Measurements from ENCODE around the gene PIP5K1B. TPM values are rescaled to one million over a fixed set of nuclear protein-coding genes. Genes with fewer than 3 reads are reported as not detected.

Gene PIP5K1B
- total RNA-seq, 1 experiment from 2014 or later: 0.20 TPM

DNA sequence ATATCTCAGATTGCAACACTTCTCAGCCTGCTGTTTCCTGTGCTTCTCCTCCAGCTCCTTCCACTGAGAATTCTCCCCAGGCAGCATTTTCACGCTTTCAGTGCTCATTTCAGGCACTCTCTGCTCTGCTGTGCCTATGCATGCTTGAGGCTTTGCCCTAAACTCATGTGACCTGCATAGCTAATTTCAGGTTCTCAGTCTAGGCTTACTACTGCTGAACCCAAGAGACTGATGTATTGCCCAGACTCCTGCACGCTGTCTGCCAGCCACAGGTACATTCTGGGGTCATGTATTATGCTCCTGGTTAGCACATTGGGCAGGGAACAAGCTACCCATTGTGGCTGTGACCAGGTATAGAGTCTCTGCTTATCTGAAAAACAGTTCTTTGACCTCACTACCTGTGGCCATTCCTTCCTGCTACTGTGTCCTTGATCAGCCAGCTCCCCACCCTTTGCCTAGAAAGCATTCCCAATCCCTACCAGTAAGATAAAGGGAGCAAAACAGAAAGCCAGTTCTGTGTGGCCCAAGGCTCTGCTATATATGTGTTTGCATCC is 34.7 kb downstream of the PIP5K1B start:
- intact Hi-C loops (cut with micrococcal nuclease): loop anchor here (5.0 kb wide), 1 partner anchor 58 kb away; no protein-coding TSS in a partner anchor
- ChIA-PET POLR2A (no interaction called here), CTCF (no interaction called here), RAD21 (ENCODE audit: low non-redundant PET in 1 of 2, low total read pairs in 2 of 2, uncharacterized antibody in 2 of 2, unreplicated experiment in 2 of 2) (no interaction called here)
- H3K27me3 ChIP-seq (ENCODE audit: insufficient read depth, low read length): peaks cover 37% of the 10 kb centered on the region
- no peaks in the 10 kb centered on the region for H3K79me2 ChIP-seq (ENCODE audit: insufficient read depth, low read length)
- TF ChIP-seq ZFX (IDR thresholded peaks at IDR 0.05) (no peak), YY1 (IDR thresholded peaks at IDR 0.05; ENCODE audit: extremely low read depth, insufficient replicate concordance, low read depth, low read length) (no peak)
- ATAC-seq (no peak), DNase-seq (ENCODE audit: low read depth, low spot score) (no peak)
- no peaks in the 10 kb centered on the region for H3K4me1 ChIP-seq (ENCODE audit: control insufficient read depth in 1 of 2, insufficient read depth in 2 of 2, low read length in 2 of 2)
- no peak overlapping the region for H2AFZ ChIP-seq (ENCODE audit: low read depth, low read length, poor library complexity, severe bottlenecking)
- no peak overlapping the region for H3K4me2 ChIP-seq (ENCODE audit: low read length)
- no peak overlapping the region for H3K27ac ChIP-seq (ENCODE audit: low read depth, low read length)
- H3K36me3 ChIP-seq (ENCODE audit: control insufficient read depth in 1 of 2, insufficient read depth in 2 of 2, low read length in 2 of 2): no peaks in the 10 kb centered on the region
- H3K9ac ChIP-seq (ENCODE audit: low read length): no peak overlapping the region
- H3K9me3 ChIP-seq (ENCODE audit: control insufficient read depth in 1 of 2, insufficient read depth in 1 of 2, low read depth in 1 of 2, low read length in 2 of 2): no peaks in the 10 kb centered on the region
- no peaks in the 10 kb centered on the region for H4K20me1 ChIP-seq (ENCODE audit: insufficient read depth)
- BruUV-seq (replicated peaks): no TSS peak
- no peaks in the 10 kb centered on the region for H3K9me2 ChIP-seq (ENCODE audit: insufficient read depth)
- H3K4me3 ChIP-seq (replicated peaks in 1 of 2; ENCODE audit: low read depth in 1 of 2, low read length in 2 of 2): no peak overlapping the region

DNA sequence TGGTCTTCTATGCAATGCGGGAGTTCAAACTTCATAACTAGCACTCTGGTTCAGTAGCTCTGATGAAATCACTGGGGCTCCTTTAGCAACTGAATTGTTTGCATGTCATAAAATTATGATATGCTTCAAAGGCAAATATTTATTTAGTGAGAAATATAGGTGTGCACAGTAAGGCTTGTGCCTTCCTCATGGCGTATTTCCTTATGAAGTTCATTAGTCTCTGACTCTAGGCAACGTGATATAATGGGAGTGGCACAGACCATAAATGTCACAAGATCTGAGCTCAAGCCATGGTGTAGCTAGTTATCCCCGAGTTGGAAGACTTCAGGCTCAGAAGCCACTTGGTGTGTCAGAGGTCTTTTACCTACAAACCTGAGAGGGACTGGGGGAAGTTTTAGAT is 35.5 kb downstream of the PIP5K1B start:
- no TSS peak for BruUV-seq (replicated peaks)
- Histone ChIP-seq H4K20me1 (ENCODE audit: insufficient read depth) (no peaks in the 10 kb centered on the region), H3K27me3 (ENCODE audit: insufficient read depth, low read length) (peaks cover 34% of the 10 kb centered on the region), H3K36me3 (ENCODE audit: control insufficient read depth in 1 of 2, insufficient read depth in 2 of 2, low read length in 2 of 2) (no peaks in the 10 kb centered on the region), H3K27ac (ENCODE audit: low read depth, low read length) (no peak overlapping the region), H3K9me2 (ENCODE audit: insufficient read depth) (no peaks in the 10 kb centered on the region), H3K4me2 (ENCODE audit: low read length) (no peak overlapping the region), H2AFZ (ENCODE audit: low read depth, low read length, poor library complexity, severe bottlenecking) (no peak overlapping the region), H3K4me1 (ENCODE audit: control insufficient read depth in 1 of 2, insufficient read depth in 2 of 2, low read length in 2 of 2) (no peaks in the 10 kb centered on the region), H3K79me2 (ENCODE audit: insufficient read depth, low read length) (no peaks in the 10 kb centered on the region), H3K9me3 (ENCODE audit: control insufficient read depth in 1 of 2, insufficient read depth in 1 of 2, low read depth in 1 of 2, low read length in 2 of 2) (no peaks in the 10 kb centered on the region), H3K4me3 (replicated peaks in 1 of 2; ENCODE audit: low read depth in 1 of 2, low read length in 2 of 2) (no peak overlapping the region), H3K9ac (ENCODE audit: low read length) (no peak overlapping the region)
- DNase-seq (ENCODE audit: low read depth, low spot score) (no peak), ATAC-seq (no peak)
- intact Hi-C loops (cut with micrococcal nuclease): no loop called here
- RAD21 ChIA-PET (ENCODE audit: low non-redundant PET in 1 of 2, low total read pairs in 2 of 2, uncharacterized antibody in 2 of 2, unreplicated experiment in 2 of 2): no interaction called here
- POLR2A ChIA-PET: no interaction called here
- CTCF ChIA-PET: no interaction called here
- TF ChIP-seq, protein P1, sequence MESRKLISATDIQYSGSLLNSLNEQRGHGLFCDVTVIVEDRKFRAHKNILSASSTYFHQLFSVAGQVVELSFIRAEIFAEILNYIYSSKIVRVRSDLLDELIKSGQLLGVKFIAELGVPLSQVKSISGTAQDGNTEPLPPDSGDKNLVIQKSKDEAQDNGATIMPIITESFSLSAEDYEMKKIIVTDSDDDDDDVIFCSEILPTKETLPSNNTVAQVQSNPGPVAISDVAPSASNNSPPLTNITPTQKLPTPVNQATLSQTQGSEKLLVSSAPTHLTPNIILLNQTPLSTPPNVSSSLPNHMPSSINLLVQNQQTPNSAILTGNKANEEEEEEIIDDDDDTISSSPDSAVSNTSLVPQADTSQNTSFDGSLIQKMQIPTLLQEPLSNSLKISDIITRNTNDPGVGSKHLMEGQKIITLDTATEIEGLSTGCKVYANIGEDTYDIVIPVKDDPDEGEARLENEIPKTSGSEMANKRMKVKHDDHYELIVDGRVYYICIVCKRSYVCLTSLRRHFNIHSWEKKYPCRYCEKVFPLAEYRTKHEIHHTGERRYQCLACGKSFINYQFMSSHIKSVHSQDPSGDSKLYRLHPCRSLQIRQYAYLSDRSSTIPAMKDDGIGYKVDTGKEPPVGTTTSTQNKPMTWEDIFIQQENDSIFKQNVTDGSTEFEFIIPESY (IDR thresholded peaks at IDR 0.05; ENCODE audit: extremely low read depth, insufficient replicate concordance, low read length): no peak
- TF ChIP-seq, protein P2, sequence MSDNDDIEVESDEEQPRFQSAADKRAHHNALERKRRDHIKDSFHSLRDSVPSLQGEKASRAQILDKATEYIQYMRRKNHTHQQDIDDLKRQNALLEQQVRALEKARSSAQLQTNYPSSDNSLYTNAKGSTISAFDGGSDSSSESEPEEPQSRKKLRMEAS (IDR thresholded peaks at IDR 0.05): no peak
- no peak for TF ChIP-seq SRF (IDR thresholded peaks at IDR 0.05; ENCODE audit: low read depth)
- TF ChIP-seq CBX3 (IDR thresholded peaks at IDR 0.05; ENCODE audit: low read depth): no peak
- no peak for TF ChIP-seq ZNF274 (IDR thresholded peaks at IDR 0.05; ENCODE audit: low read depth, low read length)
- TF ChIP-seq ZFX (IDR thresholded peaks at IDR 0.05): no peak
- TF ChIP-seq EZH2 (IDR thresholded peaks at IDR 0.05): no peak
- TF ChIP-seq ELF1 (IDR thresholded peaks at IDR 0.05; ENCODE audit: borderline replicate concordance, low read depth): no peak
- TF ChIP-seq, protein P3, sequence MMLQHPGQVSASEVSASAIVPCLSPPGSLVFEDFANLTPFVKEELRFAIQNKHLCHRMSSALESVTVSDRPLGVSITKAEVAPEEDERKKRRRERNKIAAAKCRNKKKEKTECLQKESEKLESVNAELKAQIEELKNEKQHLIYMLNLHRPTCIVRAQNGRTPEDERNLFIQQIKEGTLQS (IDR thresholded peaks at IDR 0.05): no peak
- TF ChIP-seq JUND (IDR thresholded peaks at IDR 0.05): no peak
- no peak for TF ChIP-seq FOSL1 (IDR thresholded peaks at IDR 0.05; ENCODE audit: low read depth)
- no peak for TF ChIP-seq EZH2phosphoT487 (IDR thresholded peaks at IDR 0.05; ENCODE audit: borderline replicate concordance)
- TF ChIP-seq POLR2A (IDR thresholded peaks at IDR 0.05; ENCODE audit: borderline replicate concordance, extremely low read depth, insufficient read depth, insufficient read length): no peak
- TF ChIP-seq POLR2AphosphoS5 (IDR thresholded peaks at IDR 0.05; ENCODE audit: low read depth, low read length): no peak

All from HCT116 (cell line).